GM21576 (cell line): Measurements from ENCODE around the gene TDRD3.

Experiments
- ATAC-seq: cut with Tn5 transposase; IDR thresholded peaks from one replicate; pipeline ENCODE4 v1.9.1; 2021; ENCODE audit warnings: mild to moderate bottlenecking, moderate library complexity; ENCODE audit not compliant: unreplicated experiment

Gene TDRD3

DNA sequence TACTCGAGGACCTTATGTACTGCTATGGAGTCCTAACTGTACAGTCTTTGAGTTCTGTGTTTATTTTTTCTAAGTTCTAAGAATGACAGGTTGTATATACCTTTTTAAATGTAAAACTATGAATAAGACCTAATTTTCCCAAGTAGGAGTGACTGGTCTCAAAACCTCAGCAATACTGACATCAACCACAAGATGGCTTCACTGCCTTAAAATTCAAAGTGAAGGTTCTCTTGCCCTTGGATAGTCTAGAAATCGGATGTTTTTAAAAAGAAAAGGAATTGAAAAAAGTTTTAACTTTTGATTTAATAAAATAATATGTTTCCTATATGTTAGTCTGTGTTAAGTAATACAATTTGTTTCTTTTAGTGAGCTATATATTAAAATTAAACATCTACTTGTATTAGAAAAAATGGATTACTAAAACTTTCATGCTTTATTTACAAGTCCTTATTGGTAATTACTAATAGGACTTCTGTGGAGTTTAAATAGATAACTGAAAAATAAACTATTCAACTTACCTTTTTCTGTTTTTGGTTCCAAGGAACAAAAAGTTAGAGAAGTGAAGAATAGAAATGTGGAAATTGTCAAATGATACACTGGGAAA lies 52.0 kb downstream of the TDRD3 start:
- ATAC-seq: peak; percentile 74

DNA sequence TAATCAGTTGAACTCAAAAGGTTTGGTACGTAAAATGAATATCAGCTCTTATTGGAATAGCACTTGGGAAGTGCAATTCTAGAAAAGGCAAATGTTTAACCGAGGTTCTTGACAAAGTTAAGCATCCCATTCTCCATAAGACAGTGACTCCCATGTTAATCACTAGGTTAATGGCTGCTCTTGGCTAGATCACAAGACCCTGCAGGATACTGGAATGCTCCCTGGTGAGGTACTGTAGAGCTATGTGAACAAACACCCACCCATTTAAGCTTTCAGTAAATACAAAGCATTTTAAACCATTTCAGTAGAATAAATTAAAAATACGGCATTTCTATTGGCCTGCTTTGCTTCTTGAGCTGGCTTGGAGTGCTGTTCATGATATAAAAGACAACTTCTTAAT lies 56.5 kb downstream of the TDRD3 start:
- ATAC-seq: no peak

DNA sequence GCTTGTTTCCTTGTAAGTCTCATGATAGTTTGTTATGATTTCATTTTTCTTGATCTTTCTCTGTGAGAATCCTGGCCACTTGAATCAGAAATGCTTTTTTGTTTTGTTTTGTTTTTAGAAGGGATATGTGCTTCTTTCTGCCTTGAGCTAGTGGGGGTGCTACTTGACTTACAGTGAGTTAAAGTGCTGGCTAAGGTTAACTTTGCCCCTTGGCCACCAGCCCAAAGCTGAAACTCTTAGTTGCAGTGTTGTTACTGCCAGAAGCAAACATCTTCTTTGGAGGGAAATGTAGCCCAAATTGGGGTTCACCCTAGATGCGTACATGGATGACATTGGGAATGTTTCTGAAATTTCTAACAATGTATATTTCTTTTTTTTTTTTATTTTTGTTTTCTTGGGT lies 57.4 kb downstream of the TDRD3 start:
- no peak for ATAC-seq

DNA sequence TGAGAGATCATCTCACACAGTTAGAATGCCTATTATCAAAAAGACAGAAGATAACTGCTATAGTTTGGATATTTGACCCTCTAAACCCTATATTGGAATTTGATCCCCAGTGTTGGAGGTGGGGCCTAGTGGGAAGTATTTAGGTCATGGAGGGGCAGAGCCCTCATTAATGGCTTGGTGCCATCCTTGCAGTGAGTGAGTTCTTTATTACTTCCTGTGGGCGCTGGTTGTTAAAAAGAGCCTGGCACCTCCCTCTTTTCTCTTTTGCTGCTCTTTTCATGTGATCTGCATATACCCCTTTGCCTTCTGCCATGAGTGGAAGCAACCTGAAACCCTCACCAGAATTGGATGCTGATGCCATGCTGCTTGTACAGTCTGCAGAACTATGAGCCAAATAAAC lies 66.8 kb downstream of the TDRD3 start:
- no peak for ATAC-seq

DNA sequence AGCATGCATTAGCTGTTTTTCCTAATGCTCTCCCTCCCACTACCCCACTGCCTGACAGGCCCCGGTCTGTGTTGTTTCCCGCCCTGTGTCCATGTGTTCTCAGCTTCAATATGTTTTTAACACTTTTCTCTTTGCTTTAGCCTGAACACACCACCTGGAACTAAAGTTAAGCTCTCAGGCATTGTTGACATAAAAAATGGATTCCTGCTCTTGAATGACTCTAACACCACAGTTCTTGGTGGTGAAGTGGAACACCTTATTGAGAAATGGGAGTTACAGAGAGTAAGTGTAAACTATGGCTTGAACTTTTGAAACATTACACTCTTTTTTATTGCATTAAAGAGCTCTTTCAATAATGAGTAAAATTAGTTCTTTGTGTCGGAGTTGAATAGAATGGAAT lies 70.1 kb downstream of the TDRD3 start:
- ATAC-seq: no peak

DNA sequence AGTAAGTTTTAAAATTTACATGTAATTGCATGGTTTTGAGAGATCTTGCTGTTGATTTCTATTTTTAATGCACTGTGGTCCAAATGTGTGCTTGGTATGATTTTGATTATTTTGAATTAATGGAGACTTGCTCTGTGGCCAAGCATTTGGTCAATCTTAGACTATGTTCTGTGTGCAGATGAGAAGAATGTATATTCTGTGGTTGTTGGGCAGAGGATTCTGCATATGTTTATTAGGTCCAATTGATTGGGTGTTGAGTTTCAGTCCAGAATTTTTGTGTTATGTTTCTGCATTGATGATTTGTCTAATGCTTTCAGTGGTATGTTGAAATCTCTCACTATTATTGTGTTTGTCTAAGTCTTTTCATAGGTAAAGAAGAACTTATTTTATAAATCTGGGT lies 82.3 kb downstream of the TDRD3 start:
- no peak for ATAC-seq

DNA sequence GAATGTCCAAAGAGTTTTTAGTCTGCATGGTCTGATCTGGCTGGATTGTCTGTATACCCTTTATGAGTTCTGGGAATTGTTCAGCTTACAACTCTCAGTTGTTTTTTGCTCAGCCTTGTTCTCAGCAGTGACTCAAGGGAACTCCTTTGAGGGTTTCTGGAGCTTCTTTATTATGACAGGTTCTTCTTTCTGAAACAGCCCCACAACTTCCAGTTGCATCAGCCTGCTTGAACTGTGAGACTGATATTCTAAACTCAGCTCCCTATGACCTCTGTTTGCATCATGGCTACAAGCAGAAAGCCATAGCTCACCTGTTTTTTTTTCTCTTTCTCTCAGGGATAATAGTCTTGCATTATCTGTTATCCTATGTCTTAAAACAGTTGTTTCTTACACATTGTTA lies 85.0 kb downstream of the TDRD3 start:
- ATAC-seq: no peak

DNA sequence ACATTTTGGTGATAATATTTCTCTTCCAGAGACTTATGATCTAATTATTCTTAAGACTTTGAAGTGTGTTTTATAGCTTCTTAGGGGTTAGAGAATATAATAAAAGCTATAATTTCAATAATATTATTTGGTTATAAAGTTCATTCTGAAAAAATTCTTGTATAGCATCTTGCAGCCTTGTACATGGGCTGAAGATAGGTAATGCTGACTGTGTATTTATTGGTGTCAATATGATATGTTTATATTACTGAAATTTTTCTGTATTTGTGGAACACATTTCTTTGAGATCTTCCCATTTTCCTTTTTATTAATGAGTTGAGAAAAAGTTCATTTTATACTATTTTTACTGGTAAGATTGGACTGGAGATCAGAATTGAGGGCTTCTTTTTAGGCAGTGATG lies 87.8 kb downstream of the TDRD3 start:
- ATAC-seq: no peak

DNA sequence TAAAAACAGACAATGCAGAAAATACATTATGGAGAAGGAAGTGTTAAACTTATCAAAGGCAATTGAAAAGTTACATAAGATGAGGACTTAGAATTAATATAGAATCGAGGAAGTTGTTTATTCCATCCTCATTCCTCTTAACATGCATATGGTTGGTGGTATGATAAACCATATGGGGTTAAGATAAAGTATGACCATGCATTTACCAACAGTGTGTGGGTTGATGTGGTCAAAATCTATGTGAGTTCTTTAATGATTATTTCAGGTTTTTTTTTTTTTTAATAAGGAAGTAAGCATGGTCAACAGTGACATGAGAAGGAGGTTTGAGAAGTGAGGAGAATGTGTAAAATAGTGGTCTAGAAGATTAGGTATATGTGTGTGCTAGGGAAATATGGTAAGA lies 94.5 kb downstream of the TDRD3 start:
- ATAC-seq: no peak

DNA sequence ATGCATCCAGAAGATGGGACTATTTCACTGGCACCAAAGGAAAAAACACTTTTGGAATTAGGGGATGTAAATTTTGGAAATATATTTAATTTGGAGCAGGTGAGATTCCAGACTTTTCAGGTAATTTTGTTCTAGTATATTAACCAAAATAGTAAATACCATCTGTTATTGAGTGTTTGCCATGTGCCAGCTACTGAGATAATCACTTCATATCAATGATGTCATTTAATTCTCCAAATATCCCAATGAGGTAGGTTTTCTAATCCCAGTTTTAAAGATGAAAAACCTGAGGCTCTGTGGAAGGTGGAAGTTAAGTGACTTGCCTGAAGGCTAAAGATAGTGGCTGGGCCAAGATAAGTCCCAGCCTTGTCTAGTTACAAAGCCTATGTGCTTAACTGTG lies 95.2 kb downstream of the TDRD3 start:
- no peak for ATAC-seq

DNA sequence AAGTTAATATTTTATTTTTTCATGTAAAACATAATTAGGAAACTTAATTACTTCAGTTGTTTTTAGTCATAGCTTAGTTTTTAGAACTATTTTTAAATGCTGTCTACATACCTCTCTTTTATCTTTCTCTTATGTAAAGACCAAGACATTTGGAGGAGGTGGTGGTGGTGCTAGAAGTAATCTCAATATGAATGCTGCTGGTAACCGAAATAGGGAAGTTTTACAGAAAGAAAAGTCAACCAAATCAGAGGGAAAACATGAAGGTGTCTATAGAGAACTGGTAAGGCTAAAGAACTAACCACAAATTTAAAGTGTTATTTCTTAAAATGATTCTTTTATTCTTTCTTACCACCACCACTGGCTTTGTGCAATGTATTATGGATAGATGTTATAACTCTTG lies 97.3 kb downstream of the TDRD3 start:
- ATAC-seq: no peak

DNA sequence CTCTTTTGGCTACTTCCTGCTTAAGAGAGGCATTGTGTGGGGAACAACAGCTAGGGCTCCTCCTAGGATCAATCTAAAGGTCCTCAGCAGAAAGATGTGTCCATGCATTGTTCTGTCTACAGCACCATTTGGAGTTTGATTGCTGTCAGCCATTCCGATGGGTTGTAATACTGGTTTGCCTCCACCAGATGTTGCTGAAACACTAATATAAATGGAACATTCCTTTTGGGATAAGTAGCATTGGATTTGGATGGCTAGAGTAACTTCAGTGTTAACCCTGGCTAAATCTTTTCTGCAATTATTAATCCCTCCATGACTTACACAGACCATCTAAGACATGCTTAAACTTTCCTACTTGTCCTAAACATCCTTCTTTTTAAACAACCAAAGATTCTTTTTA lies 104.2 kb downstream of the TDRD3 start:
- no peak for ATAC-seq

DNA sequence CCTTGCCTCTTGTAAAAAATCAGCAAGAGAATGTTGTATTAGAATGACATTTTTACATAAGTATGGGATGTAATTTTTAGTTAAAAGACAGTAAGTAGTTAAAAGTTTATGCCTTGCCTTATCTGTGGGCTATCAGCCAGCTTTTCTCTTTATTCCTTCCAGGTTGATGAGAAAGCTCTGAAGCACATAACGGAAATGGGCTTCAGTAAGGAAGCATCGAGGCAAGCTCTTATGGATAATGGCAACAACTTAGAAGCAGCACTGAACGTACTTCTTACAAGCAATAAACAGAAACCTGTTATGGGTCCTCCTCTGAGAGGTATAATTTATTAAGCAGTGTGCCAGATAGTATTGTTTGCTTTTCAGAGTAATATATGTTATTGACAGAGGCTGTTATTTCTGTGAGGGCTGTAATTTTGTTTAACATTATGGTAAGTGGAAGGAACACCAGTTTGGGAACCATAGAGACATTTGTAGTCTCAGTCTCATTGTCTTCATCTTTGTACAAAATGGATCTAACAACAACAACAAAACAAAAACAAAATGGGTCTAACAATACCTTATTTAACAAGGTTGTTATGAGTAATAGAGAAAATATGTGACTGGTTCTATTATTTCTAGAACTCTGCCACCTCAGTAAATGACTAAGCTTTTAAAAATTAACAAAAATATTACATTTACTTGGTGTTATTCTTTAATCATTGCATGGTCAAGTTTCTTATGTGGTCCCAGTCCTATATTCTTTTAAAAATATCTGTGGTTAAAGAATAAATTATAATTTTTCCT lies 112.8 kb downstream of the TDRD3 start:
- no peak for ATAC-seq

DNA sequence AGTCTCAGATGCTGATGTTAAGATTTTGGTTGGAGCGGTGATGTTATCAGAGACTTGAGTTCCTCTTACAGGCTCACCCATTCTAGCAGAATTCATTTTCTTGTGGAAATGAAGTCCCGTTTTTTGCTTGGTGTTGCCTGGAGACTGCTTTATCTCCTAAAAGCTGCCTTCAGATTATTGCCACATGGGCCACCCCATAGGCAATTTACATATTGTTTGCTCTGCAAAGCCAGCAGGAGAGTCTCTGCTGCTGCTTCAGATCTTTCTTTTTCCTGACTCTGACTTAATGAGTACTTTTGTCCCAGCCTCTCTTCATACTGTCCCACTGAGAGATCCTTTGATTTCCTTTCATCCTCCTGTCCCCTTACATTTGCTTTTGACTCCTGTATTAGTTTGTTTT lies 114.6 kb downstream of the TDRD3 start:
- no peak for ATAC-seq

DNA sequence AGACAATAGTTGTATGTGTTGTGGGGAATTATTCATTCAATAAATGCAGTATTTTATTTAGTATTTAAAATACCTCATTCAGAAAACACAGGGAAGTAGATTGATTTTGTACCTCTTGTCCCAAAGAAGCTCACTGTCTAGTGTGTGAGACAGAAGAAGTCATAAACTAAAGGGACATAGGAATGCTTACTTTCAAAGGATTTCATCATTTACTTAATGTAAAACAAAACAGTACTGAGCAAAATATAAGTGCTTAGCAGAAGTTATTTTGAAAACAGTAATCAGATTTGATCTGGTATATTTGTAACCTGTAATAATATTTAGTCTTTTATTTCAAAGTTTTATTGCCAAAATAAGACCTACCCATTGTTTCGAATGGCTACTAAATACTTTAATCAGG lies 117.9 kb downstream of the TDRD3 start:
- no peak for ATAC-seq

DNA sequence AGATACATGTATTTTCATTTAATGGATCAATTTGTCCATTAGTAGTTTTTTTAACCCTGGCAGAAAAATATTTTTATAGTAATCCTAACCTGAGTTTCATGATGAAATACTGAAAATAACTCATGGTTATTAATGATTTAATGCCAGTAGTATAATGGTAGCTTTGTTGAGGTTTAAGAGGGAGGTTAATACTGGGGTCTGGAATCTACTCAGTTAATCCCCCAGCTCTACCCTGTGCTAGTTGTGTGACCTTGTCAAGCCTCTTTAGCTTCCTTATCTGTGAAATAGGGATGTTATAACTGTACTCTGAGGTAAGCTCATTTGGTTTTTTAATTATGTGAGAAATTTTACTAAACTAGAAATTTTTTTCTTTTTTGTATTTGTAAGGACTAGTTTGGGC lies 122.5 kb downstream of the TDRD3 start:
- no peak for ATAC-seq

DNA sequence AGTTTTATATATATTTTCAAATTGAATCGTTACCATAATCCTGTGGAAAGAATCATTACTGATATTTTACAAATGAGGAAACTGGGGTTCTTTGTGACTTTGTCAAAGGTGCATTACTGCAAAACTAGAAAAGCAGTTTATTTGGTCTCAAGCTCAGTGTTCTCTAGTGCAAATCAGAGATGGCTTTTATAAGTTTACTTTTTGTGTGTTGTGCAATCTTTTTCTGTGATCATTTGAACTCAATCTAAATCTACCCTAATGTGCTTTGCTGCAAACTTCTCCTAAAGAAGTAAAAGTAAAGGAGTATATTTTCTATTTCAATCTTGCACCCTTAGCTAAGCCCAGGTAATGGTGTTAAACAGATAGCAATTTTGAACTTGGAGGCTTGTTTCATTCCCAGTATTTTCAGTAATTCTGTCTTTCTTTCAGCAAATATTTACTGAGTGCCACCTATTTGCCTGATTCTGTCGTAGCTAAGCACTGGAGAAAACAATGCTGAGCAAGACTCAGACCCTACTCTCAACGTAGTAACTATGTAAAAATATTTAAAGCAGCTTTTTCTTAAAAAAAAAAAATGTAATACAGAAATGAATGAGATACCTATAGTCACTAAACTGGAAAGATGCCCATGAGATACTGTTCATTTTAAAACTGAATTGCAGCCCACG lies 124.0 kb downstream of the TDRD3 start:
- no peak for ATAC-seq

DNA sequence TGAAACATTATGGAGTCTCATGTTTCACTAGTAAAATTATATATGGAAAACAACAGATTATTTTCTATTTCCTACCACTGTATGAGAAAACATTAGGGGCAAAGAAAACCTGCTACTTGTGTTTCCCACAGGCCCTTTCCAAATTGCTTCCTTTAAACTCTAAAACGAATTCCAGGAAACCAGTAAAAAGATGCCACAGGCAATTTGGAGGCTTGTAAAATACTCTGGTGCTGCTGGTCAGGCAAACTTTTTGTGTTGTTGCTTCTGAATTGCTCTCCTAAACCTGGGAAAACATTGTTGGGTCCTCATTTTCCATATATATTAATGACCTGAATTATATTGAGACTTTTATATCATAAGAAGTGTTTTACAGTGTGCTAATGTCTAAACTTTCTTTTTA lies 141.5 kb downstream of the TDRD3 start:
- no peak for ATAC-seq

DNA sequence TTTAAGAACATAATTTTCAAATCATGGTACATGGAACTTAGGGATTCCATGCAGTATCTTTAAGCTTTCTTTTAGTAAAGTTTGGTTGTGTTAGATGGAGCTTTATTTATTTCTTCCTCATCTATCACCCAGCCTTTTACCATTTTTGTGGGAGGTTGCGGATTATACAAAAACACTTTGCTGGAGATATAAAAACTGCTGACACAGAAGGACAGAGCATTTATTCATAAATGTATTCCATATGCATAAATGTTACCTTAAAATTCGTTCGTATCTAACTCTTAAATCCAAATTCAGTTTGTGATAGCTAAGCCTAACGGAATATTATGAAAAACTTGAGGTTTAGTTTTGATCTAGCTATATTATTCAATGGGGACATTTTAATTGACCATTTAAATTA lies 143.3 kb downstream of the TDRD3 start:
- ATAC-seq: no peak

DNA sequence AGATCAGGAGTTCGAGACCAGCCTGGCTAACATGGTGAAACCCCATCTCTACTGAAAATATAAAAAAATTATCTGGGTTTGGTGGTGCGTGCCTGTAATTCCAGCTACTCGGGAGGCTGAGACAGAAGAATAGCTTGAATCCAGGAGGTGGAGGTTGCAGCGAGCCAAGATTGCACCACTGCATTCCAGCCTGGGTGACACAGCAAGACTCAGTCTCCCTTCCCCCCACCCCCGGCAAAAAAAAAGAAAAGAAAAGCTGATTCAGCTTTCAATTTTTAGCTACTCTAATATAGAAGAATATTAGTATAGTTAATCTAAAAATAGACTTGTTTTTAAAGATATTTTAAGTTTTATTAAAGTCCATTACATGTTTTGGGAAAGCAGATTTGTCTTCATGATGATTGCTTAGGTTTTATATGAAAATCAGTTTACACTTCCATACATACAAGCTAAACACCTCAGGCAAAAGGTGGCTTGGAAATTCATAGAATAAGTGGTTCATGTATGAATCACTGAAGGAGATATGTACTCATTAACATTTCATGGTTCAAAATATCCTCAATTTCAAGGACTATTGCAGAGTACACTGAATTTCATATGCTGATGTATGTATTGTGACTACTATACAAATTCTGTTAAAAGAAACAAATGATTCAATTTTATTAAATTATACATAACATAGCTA lies 165.2 kb downstream of the TDRD3 start:
- no peak for ATAC-seq

DNA sequence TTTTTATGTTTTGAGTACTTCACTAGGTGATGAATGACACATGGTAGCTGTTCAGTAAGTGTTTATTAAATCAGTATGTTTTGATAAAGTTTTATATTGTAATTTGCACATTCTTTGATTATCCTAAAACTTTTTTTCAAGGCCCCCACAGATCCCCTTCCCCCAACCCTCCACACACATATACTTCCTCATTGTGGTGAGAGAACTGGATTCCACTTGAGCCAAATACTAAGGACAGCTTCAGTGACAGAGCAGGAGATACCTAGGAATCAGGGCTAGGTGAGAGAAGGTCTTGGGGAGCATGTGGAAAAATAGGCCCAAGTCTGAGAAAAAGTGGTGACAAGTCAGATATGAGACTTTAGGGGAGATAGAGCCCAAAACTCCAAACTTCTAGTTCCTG lies 174.6 kb downstream of the TDRD3 start:
- ATAC-seq: no peak
